Skeletal muscle tissue (tissue), 4 donors: Measurements from ENCODE around the gene TOMM40. TPM values are rescaled to one million over a fixed set of nuclear protein-coding genes. Genes with fewer than 3 reads are reported as not detected.
"Not testable (repeated sequence)": the region's sequence is repeated elsewhere in the genome, so short reads cannot be mapped to it uniquely, and the experiment has no call there.

Source experiments
- H3K27ac ChIP-seq: one replicate; pipeline ENCODE4 v1.7.0; 2013; ENCODE audit warnings: mild to moderate bottlenecking, low read depth, low read length, inconsistent platforms
- H3K27me3 ChIP-seq, 3 donors: one replicate each; pipeline ENCODE4 v1.7.0; 2013; ENCODE audit warnings: low read length in 3 of 3; ENCODE audit not compliant: control insufficient read depth in 3 of 3, insufficient read depth in 3 of 3
- H3K36me3 ChIP-seq, 3 donors: one replicate each; pipeline ENCODE4 v1.7.0; 2013; ENCODE audit warnings: low read length in 3 of 3; ENCODE audit not compliant: control insufficient read depth in 3 of 3, insufficient read depth in 3 of 3
- H3K4me1 ChIP-seq, 3 donors: one replicate each; pipeline ENCODE4 v1.7.0; 2013; ENCODE audit warnings: low read length in 3 of 3, mild to moderate bottlenecking in 3 of 3; ENCODE audit not compliant: control insufficient read depth in 3 of 3, insufficient read depth in 3 of 3
- H3K4me3 ChIP-seq, 3 donors: one replicate each; pipeline ENCODE4 v1.7.0; 2013; ENCODE audit warnings: low read length in 3 of 3
- H3K9ac ChIP-seq, 3 donors: one replicate each; pipeline ENCODE4 v1.7.0; 2013; ENCODE audit warnings: low read length in 3 of 3, mild to moderate bottlenecking in 3 of 3, moderate library complexity in 2 of 3, low read depth in 1 of 3
- H3K9me3 ChIP-seq, 3 donors: one replicate each; pipeline ENCODE4 v1.7.0; 2013; ENCODE audit warnings: low read length in 3 of 3; ENCODE audit not compliant: control insufficient read depth in 3 of 3
- total RNA-seq: library from RNA; depleted of rRNA; stranded (reverse); fragments of >200 nt; gene quantifications from one replicate; pipeline ENCODE4 v1.2.3, GENCODE V29; 2014
- donor health status: Osteomylitis.

Gene TOMM40
- total RNA-seq, 1 donor from 2014 or later: 22.4 TPM

DNA sequence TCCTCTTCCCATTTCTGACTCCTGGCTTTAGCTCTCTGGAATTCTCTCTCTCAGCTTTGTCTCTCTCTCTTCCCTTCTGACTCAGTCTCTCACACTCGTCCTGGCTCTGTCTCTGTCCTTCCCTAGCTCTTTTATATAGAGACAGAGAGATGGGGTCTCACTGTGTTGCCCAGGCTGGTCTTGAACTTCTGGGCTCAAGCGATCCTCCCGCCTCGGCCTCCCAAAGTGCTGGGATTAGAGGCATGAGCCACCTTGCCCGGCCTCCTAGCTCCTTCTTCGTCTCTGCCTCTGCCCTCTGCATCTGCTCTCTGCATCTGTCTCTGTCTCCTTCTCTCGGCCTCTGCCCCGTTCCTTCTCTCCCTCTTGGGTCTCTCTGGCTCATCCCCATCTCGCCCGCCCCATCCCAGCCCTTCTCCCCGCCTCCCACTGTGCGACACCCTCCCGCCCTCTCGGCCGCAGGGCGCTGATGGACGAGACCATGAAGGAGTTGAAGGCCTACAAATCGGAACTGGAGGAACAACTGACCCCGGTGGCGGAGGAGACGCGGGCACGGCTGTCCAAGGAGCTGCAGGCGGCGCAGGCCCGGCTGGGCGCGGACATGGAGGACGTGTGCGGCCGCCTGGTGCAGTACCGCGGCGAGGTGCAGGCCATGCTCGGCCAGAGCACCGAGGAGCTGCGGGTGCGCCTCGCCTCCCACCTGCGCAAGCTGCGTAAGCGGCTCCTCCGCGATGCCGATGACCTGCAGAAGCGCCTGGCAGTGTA lies 17.2 kb downstream of the TOMM40 start:
- no peaks in the 10 kb centered on the region for H3K9me3 ChIP-seq
- no peaks in the 10 kb centered on the region for H3K36me3 ChIP-seq
- no peak overlapping the region for H3K27ac ChIP-seq
- peaks cover 20 to 53% (median 31%) of the 10 kb centered on the region in 3 donors for H3K27me3 ChIP-seq
- no peak overlapping the region for H3K9ac ChIP-seq
- H3K4me3 ChIP-seq: no peak overlapping the region
- H3K4me1 ChIP-seq: peaks cover 16 to 23% (median 18%) of the 10 kb centered on the region in 3 donors

DNA sequence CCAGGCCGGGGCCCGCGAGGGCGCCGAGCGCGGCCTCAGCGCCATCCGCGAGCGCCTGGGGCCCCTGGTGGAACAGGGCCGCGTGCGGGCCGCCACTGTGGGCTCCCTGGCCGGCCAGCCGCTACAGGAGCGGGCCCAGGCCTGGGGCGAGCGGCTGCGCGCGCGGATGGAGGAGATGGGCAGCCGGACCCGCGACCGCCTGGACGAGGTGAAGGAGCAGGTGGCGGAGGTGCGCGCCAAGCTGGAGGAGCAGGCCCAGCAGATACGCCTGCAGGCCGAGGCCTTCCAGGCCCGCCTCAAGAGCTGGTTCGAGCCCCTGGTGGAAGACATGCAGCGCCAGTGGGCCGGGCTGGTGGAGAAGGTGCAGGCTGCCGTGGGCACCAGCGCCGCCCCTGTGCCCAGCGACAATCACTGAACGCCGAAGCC lies 17.8 kb downstream of the TOMM40 start:
- Histone ChIP-seq H3K36me3 (no peaks in the 10 kb centered on the region), H3K4me3 (no peak overlapping the region), H3K27me3 (peaks cover 20 to 53% (median 31%) of the 10 kb centered on the region in 3 donors), H3K9me3 (no peaks in the 10 kb centered on the region), H3K27ac (no peak overlapping the region), H3K9ac (no peak overlapping the region), H3K4me1 (peaks cover 14 to 21% (median 16%) of the 10 kb centered on the region in 3 donors)

DNA sequence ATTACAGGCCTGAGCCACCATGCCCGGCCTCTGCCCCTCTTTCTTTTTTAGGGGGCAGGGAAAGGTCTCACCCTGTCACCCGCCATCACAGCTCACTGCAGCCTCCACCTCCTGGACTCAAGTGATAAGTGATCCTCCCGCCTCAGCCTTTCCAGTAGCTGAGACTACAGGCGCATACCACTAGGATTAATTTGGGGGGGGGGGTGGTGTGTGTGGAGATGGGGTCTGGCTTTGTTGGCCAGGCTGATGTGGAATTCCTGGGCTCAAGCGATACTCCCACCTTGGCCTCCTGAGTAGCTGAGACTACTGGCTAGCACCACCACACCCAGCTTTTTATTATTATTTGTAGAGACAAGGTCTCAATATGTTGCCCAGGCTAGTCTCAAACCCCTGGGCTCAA lies 18.7 kb downstream of the TOMM40 start:
- Histone ChIP-seq H3K4me1 (peaks cover 17 to 25% (median 19%) of the 10 kb centered on the region in 3 donors), H3K9me3 (no peaks in the 10 kb centered on the region), H3K27me3 (peaks cover 17 to 48% (median 31%) of the 10 kb centered on the region in 3 donors)

DNA sequence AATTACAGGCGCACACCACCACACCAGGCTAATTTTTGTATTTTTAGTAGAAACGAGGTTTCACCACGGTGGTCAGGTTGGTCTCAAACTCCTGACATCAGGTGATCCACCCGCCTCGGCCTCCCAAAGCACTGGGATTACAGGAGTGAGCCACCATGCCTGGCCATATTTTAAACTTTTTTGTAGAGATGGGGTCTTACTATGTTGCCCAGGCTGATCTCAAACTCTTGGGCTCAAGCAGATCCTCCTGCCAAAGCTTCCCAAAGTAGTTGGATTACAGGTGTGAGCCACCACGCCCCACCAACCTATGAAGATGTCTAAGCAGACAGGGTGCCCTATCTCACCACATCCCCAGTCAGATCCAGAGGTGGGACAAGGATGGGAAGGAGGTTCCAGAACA lies 20.8 kb downstream of the TOMM40 start:
- H3K27ac ChIP-seq, H3K9me3 ChIP-seq: not testable (repeated sequence)
- H3K4me1 ChIP-seq: peaks cover 16 to 30% (median 17%) of the 10 kb centered on the region in 3 donors

More for the DNA sequence above, 18.7 kb downstream of the TOMM40 start:
- H3K27ac ChIP-seq: no peak overlapping the region
- H3K9ac ChIP-seq: no peak overlapping the region
- no peak overlapping the region for H3K4me3 ChIP-seq
- no peaks in the 10 kb centered on the region for H3K36me3 ChIP-seq

DNA sequence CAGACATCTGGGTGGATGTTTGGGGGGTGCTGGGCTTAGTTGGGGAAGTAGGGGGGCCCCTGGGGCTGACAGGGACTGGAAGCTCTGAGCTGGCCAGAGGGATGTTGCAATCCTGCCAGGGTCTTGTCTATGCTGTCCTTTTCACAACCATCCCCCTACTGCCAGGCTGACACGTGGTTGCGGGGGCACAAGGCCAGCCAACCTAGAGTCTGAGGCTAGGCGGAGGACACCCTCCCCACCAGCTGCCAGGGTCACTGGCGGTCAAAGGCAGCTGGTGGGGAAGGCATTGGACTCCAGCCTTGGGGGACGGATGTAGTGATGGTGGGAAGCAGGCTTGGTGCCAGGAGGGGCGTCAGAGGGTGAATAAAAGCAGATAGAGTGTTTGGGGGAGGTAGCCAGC lies 21.8 kb downstream of the TOMM40 start:
- Histone ChIP-seq H3K9me3 (no peaks in the 10 kb centered on the region), H3K4me1 (peaks cover 16 to 26% (median 17%) of the 10 kb centered on the region in 3 donors), H3K27me3 (peaks cover 0 to 22% (median 11%) of the 10 kb centered on the region in 3 donors), H3K36me3 (no peaks in the 10 kb centered on the region), H3K4me3 (no peak overlapping the region), H3K9ac (no peak overlapping the region), H3K27ac (no peak overlapping the region)

More for the DNA sequence above, 20.8 kb downstream of the TOMM40 start:
- H3K27me3 ChIP-seq: peaks cover 0 to 30% (median 17%) of the 10 kb centered on the region in 3 donors
- not testable (repeated sequence) for H3K36me3 ChIP-seq, H3K4me3 ChIP-seq, H3K9ac ChIP-seq

DNA sequence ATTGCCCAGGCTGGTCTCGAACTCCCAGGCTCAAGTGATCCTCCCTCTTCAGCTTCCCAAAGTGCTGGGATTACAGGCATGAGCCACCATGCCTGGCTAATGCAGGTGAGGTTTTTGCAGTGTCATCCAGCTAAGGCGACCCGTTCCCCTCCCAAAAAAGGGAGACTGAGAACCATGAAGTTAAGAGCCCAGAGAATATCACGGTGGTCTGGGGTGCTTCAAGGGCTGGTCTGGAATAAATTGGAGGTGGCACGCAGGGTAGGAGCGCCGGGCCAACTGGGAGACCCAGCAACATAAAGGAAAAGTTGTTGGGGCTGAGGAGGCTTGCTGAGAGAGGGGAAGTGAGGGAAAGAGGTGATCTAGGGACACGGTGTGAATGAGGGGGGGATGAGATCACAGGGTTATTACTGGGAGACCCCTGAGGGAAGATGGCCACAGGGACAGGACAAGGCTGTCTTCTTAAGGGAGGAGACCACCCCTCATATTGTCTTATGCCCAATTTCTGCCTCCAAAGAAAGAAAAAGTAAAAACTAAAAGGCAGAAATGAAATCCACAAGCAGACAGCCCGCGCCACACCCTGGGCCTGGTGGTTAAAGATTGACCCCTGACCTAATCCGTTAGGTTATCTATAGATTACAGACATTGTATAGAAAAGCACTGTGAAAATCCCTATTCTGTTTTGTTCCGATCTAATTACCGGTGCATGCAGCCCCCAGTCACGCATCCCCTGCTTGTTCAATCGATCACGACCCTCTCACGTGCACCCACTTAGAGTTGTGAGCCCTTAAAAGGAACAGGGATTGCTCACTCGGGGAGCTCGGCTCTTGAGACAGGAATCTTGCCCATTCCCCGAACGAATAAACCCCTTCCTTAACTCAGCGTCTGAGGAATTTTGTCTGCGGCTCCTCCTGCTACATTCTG lies 22.7 kb downstream of the TOMM40 start:
- not testable (repeated sequence) for H3K36me3 ChIP-seq, H3K9me3 ChIP-seq, H3K27ac ChIP-seq
- Histone ChIP-seq H3K4me3 (peak overlapping the region in 2 of 3 donors; percentile 57 to 70), H3K4me1 (peaks cover 16 to 26% (median 17%) of the 10 kb centered on the region in 3 donors), H3K27me3 (peaks cover 0 to 21% (median 10%) of the 10 kb centered on the region in 3 donors), H3K9ac (peak overlapping the region in 1 of 3 donors; percentile 60)

DNA sequence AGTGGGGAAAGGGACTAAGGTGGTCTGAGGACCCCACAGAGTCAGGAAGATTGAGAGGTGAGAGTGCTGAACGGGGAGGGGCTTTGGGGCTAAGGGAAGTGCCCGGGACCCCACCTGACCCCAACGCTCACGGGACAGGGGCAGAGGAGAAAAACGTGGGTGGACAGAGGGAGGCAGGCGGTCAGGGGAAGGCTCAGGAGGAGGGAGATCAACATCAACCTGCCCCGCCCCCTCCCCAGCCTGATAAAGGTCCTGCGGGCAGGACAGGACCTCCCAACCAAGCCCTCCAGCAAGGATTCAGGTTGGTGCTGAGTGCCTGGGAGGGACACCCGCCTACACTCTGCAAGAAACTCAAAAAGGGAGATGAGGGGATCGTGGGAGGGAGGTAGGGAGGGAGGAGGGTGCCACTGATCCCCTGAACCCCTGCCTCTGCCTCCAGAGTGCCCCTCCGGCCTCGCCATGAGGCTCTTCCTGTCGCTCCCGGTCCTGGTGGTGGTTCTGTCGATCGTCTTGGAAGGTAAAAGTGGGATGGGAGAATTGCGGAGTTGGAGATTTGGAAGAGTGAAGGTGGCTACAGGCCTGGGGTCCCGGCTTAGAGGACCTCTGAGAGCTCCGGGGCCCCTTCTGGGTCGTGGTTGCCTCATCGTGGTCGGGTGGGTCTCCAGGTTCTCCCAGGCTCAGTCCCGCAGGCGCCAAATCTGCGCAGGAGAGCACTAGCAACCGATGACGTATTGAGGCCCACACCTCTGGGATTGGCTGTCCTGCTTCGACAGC lies 23.6 kb downstream of the TOMM40 start, which contains the start of gene APOC1:
TSS of gene APOC1 (plus strand) at position 176 of the 774 bp plus-strand sequence. CDS start at position 460, 284 bp downstream.
- peaks cover 16 to 26% (median 17%) of the 10 kb centered on the region in 3 donors for H3K4me1 ChIP-seq
- not testable (repeated sequence) for H3K27ac ChIP-seq, H3K36me3 ChIP-seq, H3K9me3 ChIP-seq
- H3K27me3 ChIP-seq: peaks cover 0 to 21% (median 10%) of the 10 kb centered on the region in 3 donors
- peak within 1 kb of the TSS; percentile 53 to 74 (median 60) for H3K9ac ChIP-seq
- peak within 1 kb of the TSS; percentile 57 to 77 (median 70) for H3K4me3 ChIP-seq

DNA sequence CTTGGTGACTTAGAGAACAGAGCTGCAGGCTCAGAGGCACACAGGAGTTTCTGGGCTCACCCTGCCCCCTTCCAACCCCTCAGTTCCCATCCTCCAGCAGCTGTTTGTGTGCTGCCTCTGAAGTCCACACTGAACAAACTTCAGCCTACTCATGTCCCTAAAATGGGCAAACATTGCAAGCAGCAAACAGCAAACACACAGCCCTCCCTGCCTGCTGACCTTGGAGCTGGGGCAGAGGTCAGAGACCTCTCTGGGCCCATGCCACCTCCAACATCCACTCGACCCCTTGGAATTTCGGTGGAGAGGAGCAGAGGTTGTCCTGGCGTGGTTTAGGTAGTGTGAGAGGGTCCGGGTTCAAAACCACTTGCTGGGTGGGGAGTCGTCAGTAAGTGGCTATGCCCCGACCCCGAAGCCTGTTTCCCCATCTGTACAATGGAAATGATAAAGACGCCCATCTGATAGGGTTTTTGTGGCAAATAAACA lies 33.2 kb downstream of the TOMM40 start:
- Histone ChIP-seq H3K27me3 (no peaks in the 10 kb centered on the region), H3K4me3 (no peak overlapping the region), H3K4me1 (peaks cover 7 to 15% (median 11%) of the 10 kb centered on the region in 3 donors), H3K9ac (no peak overlapping the region), H3K27ac (no peak overlapping the region), H3K9me3 (no peaks in the 10 kb centered on the region), H3K36me3 (no peaks in the 10 kb centered on the region)
